DMS153 (cell line): Measurements from ENCODE around the gene ZNF609.

Source experiments
- DNase-seq: peaks from one replicate; lab custom pipeline; 2025; lab: John Stamatoyannopoulos, UW

ZNF609 gene

DNA sequence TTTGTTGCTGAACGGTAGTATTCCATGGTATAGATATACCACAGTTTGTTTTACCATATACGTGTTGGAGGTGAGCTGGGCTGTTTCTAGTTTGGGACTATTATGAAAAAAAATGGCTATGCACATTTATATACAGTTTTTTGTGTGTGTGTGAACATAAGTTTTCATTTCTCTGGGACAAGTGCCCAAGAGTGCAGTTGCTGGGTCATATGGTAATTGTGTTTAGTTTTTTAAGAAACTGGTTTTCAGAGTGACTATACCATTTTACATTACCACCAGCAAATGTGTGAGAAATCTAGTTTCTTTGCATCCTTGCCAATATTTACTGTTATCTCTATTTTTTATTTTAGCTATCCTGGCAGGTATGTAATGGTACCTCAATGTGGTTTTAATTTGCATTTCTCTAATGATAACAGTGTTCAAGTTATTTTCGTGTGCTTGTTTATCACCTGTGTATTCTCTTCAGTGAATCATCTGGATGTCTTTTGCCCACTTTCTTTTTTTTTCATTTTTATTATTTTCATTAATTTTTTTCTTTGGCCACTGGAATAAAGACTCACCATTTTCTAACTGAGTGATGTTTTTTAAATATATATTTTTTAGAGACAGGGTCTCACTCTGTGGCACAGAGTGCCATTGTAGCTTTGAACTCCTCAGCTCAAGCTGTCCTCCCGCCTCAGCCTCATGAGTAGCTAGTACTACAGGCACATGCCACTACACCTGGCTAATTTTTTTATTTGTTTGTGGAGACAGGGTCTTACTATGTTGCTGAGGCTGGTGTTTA lies 75.3 kb downstream of the ZNF609 start:
- DNase-seq = no peak

DNA sequence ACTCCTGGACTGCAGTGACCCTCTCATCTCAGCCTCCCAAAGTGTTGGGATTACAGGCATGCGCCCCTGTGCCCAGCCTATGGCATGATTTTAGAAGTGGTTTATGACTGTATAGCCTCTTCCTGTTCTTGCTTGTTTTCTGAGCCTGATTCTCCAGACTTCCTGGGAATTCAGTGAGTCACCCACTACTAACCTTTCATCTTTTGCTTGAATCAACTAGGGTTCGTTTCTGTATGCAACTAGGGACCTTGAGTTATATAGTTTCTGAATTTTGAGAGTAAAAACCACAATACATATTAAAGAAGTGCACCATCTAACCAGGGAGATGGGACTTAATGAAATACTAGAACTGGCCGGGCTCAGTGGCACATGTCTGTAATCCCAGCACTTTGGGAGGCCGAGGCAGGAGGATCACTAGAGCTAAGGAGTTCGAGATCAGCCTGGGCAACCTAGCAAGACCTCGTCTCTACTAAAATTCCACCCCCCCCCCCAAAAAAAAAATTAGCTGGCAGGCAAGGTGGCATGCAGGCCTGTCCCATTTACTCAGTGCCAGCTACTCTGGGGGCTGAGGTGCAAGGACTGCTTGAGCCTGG lies 76.0 kb downstream of the ZNF609 start:
- no peak for DNase-seq

DNA sequence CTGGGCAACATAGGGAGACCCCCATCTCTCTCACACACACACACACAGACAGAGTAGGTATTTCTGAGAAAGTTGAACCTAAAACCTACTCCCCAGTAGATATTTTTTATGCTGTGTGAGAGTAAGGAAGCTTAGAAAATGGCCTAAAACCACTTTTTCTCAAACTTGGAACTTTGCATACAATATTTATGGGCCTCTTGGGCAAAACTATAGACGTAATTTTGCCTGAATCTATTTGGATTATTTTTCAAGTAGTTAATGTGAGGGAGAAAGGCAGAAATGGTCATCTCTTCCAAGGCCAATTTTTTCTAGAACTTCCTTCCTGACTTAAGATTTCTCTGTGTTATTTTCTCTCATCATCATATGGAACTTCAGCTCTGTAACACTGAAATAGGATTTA lies 81.7 kb downstream of the ZNF609 start:
- DNase-seq = no peak

DNA sequence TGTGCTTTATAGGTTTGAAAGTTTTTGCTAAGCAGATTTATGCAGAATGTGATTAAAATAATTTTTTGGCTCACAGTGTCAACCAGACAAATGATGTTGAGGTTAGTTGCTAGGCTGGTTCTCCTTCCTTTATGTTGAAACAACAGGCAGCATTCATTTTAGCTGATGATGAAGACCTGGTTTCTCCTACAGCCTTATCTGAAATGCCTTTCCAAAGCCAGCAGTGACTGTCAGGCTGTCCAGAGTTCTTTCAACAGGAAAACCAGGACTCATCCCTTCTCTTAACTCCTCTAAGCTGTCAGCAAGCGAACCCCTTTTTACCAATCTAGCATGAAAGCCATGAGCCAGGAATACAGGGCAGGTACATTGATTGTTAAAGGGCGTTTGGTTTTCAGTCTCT lies 84.1 kb downstream of the ZNF609 start:
- DNase-seq = no peak

DNA sequence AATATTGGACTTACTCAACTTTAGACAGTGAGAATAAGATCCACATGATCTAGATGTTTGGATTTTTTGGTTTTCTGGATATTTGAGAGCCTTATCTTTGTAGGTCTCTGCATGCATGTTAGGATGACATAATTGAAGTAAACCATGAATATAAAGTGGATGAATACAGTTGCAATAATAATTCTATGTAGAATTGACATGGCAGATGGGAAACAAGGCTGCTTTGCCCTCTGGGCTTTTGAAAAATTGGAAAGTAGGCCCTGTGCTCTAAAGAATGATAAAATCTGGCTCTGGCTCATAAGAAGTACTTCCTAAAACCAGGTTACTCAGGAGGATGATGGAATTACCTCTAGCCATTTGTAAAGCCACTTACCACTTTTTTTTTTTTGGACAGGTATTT lies 86.9 kb downstream of the ZNF609 start:
- DNase-seq = no peak

DNA sequence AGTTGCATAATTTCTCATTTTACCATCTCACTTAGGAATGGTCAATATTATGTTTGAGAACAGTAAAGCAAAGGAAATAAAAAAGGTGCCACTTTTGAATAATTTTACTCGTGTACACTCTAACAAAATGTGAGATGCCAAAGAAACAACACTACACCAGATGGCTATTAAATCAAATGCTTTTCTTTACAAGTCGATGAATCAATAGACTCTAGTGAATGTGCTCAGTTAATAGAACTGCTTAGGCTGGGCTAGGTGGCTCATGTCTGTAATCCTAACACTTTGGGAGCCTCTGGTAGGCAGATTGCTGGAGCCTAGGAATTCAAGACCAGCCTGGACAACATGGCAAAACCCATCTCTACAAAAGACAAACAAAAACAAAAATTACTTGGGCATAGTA lies 87.9 kb downstream of the ZNF609 start:
- DNase-seq = no peak

DNA sequence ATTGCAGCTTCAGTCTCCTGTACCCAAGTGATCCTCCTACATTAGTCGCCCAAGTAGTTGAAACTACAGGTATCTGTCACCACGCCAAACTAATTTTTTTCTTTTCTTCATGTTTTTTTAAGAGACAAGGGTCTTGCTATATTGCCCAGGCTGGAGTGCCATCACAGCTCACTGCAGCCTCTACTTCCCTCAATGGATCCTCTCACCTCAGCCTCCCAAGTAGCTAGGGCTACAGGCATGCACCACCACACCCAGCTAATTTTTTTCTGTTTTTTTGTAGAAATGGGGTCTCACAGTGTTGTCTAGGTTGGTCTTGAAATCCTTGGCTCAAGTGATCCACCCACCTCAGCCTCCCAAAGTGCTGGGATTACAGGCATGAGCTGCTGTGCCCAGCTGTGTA lies 89.5 kb downstream of the ZNF609 start:
- no peak for DNase-seq

DNA sequence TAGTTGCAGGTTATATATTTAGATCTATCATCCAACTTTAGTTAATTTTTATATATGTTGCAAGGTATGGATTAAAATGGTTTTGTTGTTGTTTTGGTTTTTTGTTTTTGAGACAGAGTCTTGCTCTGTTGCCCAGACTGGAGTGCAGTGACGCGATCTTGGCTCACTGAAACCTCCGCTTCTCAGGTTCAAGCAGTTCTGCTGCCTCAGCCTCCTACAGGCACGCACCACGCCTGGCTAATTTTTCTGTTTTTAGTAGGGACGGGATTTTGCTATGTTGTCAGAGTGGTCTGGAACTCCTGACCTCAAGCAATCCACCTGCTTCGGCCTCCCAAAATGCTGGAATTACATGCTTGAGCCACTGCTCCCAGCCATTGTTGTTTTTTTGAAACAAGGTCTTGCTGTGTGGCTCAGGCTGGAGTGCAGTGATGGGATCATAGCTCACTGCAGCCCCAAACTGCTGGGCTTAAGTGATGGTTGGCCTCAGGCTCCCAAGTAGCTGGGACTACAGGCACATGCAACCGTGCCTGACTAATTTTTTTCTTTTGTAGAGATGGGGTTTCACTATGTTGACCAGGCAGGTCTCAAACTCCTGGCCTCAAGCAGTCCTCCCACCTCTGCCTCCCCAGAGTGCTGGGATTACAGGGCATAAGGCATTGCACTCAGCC lies 92.0 kb downstream of the ZNF609 start:
- DNase-seq = no peak

DNA sequence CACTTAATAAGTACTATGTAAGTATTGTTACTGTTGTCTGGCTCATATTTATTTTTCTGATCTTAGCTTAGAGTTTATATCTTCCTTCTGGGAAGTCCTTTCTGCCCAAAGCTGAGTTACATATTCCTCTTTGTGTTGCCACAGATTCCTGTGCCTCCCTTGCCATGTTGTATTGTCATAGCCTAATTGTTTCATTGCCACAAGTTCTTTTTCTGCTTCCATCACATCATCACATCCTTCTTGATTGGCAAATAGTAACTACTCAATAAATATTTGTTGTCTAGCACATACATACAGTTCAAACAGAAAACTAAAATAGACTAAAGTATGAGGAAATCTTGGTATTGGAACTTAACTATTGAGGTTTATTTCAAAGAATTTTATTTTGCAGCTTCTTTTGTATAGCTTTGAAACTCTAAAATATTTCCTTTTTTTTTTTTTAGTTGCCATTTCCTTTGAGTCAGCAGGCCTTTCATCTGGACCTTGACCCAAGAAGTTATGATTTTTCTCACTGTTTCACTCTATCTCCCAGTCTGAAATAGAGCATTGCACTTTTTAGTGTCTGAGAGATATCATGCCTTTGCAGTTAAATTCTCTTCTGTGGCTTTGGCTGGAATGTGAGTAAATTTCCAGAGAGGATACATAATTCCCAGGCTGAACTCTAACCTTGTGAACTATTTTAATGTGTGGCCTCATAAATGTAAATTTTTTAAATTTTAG lies 98.2 kb downstream of the ZNF609 start:
- no peak for DNase-seq

DNA sequence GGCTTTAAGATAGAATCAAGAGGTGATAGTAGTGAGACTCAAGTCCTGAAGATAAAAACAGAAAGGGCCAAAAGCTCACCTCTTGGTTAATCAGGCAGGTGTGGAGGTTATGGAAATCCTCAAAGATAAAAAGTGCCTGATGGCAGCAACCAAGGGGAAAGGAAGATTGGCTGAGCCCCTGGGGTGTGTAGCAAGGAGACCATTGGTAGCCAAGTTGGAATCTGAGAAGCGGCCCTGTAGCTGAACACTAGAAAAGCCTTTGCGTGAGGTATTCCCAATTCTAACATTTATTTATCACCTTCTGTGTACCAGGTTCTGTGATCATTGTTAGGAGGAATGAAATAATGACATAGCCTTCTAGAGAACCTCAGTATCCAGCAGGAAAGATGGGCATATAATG lies 98.9 kb downstream of the ZNF609 start:
- no peak for DNase-seq

DNA sequence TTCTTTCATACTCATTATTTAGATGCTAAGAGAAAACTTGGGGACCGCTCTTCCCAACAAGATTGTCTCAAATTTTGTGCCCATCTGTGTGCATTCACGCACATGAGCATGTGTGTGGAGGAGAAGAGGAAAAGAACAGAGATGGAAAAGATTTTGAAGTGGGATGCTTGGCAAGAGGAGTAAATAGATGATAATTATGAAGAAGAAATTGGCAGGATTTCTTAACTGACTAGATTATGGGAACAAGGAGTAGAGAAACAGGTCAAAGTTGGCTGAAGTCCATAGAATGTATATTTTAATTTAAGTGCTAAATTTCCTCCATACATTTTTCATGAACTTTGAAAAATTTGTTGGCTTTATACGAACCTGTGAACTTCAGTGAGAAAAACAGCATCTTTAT lies 100.1 kb downstream of the ZNF609 start:
- no peak for DNase-seq

DNA sequence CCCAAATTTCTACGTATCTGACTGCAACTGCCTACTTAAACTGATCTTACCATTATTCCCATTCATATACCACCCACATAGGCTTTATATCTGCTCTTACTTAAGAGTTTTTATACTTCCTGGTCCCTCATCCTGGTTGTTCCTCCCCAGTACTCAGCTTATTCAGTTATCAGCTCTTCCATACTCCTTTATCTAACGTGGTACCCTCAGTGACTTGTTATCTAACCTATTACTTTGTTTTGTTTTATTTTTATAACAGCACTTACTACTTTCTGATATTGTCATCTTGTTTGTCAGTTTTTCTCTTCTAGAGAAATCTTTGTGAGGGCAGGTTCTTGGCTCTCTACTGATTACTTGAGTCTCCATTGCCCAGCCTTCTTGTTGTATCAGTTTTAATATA lies 100.6 kb downstream of the ZNF609 start:
- DNase-seq = no peak

DNA sequence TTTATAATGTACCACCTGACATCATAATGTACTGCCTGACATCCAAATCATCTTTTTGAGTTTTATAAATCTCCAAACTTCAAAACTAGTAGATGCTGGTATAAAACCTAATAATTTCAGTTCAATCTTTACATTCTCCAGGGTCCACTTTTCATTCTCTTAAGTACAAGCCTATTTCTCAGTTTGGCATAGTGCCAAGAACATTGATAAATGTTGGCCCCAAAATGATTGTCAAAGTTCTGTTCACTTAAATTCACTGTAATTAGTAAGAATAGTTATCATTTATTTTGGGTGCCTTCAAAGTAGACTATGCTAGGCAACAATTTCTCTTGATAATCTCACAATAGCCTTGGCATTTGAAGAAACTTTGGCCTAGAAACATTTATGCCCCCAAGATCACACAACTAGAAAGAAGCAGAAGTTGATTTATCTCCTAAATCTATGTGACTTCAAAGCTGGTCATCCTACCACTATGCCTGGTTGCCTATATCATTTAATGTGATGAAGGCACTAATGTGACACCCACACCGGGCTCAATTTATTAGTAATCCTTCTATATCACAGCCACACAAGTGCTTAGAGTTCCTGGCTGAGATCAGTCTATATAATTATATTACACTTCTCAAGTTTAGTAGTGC lies 101.7 kb downstream of the ZNF609 start:
- DNase-seq = no peak

DNA sequence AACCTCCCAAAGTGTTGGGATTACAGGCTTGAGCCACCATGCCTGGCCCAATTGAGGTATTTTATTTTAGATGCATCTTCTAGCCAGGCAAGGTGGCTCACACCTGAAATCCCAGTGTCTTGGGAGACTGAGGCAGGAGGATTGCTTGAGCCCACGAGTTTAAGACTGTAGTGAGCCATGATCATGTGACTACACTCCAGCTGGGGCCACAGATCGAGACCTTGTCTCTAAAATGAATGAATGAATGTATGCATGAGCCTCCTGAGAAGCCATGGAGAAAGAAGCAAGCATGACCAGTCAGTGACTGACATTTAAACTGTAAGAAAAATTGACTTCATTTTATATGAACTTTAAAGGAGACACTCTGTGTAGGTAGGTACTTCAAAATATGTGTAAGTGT lies 105.7 kb downstream of the ZNF609 start:
- no peak for DNase-seq

DNA sequence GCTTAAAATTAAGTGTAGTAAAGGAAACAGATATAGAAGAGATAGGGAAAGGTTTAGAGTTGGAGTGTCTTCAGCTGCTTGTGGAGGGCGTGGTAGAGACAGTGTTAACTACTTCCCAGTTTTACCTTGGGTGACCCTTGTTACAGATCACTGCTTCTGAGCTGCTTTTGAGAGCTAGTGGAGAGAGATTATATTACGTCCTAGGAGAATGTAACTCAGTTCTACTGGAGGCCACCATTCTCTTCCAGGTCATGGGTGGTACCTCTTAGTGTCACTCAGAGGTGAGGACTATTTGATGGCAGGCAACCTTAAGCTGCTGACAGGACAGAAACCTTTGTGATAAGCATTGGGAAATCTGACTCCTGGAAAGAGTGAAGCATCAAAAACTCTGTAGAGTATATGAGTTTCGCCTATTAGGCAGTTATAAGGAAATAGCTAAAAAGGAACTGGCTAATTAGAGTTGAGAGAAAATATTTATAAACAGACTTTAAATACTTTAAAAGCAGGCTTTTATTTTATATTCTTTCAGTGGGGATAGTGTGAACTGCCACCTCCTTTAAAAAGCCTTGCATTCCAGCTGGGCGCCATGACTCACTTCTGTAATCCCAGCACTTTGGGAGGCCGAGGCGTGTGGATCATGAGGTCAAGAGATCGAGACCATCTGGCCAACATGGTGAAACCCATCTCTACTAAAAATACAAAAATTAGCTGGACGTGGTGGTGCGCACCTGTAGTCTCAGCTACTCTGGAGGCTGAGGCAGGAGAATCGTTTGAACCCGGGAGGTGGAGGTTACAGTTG lies 106.5 kb downstream of the ZNF609 start:
- no peak for DNase-seq

DNA sequence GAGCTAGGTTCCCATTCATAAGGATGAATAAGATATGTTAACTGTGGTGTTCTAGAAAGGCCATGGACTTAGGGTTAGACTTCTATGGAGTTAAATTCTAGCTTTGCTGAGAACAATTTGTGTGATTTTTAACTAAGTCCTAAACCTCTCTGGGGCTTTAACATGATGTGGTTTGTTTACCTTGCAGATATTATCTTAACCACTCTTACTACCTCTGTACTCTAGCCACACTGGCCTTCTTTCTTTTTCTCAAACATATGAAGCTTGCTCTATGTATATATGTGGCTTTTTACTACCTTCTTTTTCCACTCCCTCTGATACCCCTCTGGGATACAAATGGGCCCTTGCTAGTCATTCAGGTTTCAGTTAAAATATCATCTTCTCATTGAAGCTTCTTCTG lies 108.4 kb downstream of the ZNF609 start:
- no peak for DNase-seq

DNA sequence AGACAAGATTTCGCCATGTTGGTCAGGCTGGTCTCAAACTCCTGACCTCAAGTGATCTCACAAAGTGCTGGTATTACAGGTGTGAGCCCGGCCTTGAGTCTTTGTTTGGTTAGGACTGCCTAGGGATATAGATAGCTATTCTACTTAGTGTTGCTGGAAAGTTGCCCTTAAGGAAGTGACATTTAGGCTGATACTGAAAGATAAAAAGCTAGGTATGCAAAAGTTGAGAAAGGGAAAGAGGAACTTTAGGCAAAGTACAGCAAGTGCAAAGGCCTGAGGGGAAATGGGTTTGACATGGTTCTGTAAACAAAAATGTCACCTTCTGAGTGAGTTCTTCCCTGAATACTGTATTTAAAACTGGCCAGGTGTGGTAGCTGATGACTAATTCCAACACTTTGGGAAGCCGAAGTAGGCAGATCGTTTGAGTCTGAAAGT lies 111.5 kb downstream of the ZNF609 start:
- DNase-seq = no peak

DNA sequence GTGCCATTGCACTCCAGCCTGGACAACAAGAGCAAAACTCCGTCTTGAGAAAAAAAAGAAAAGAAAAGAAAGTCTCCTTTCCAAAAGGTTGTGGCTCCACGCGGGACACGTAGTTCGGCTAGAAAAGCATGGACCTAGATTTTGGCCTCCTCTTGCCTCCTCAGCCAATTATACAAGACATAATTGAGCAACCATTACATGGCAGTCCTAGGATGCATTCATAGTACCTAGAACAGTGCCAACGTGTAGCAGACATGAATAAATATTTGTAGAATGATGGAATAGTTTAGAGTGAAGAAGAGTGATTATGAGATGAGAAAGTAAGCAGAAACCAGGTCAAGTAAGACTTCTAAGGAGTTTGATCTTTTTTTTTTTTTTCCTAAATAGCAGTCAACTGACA lies 112.5 kb downstream of the ZNF609 start:
- DNase-seq = no peak

DNA sequence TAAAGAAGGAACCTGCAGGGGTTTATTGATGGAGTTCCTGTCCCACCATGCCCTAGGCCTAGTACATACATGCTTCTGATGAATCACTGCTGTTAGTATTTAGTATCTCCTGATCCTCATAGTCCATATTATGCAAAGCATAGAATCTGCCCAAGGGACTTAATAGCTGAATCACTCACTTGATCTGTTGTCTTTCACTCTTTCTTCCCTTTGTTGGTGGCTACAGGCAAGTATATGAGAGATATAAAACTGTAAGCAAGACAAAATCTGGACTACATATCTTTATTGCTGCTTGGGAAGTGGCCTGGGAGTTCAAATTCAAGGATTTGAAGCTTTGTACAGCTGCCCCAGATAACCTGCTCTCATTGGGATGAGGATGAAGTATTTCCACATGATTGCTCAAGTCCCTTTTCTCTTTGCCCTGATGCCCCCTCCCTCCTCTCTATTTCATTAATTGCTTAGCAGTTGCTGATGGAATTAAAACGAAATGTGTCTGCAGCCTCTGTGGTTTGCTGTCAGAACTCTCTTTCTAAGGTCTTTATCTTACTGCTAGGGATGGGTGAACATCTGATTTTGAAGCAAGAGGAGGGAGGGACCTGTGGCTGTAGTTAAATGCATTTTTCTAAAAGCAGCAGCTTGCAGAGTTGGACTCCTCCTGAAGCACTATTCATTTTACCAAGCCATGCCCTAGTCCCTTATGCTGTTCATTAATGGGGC lies 114.1 kb downstream of the ZNF609 start:
- DNase-seq = no peak

DNA sequence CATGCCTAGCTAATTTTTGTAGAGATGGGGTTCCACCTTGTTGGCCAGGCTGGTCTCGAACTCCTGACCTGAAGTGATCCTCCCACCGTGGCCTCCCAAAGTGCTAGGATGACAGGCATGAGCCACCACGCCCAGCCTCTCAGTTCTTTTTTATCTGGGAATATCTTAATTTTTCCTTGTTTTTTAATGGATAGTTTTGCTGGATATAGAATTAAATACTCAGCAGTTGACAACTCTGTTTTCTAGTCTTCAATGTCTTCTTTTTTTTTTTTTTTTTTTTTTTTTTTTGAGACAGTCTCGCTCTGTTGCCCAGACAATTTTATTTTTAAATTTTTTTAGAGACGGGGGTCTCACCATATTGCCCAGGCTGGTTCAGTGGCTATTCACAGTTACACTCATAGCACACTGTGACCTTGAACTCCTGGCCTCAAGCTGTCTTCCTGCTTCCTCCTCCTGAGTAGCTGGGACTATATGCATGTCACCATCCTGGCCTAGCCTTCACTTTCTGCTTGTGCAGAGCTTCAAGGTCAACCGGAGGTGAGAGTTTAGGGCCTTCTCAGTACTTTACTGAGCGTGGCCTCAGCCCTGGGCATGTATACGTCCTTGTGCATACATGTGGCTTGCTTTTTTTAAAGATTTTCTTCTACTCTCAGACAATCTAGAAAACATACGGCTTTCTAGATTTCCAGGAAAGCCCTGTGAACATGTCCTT lies 120.5 kb downstream of the ZNF609 start:
- DNase-seq = no peak
